Measurements from ENCODE around the gene PALD1.

The PALD1 gene

DNA sequence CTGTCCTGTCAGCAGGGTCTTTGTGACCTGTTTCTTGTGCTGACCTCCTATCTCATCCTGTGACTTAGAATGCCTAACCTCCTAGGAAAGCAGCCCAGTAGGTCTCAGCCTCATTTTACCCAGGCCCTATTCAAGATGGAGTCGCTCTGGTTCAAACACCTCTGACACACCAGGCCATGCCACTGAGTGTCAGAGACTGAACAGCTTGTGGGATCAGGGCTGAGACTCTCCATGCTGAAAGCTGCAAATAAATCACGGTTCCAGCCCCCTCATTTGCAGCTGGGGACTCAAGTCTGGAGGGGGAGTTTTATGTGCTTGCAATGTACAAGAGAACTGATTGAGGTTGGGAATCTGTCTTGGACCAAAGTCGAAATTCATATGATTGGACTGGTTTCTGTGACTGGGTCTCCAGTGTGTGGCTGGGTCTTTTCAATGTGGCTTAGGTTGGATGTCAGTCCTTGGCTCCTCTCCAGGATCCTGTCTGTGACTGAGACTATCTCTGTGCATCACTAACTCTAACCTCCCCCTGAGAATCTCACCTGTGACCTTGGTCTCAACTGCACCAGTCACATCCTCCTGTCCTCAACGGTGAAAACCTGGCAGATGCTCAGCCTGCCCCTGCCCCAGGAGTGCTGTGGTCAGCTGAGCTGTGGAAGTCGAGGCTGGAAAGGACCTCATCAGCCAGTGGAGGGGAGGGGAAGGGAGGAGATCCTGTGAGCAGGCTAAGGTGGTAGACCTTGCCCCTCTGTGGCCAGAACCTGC lies 112.3 kb downstream of the PALD1 start:
- no peak for DNase-seq (ENCODE audit: low spot score)

- no peak for DNase-seq (ENCODE audit: low spot score)
Measured at GRCh38 chr10:70592186-70592735, 113.7 kb downstream of the PALD1 start.

GRCh38 chr10:70592746-70593512 lies 114.4 kb downstream of the PALD1 start:
- no peak for DNase-seq (ENCODE audit: low spot score)

GRCh38 chr10:70593513-70593890 lies 114.9 kb downstream of the PALD1 start:
- no peak for DNase-seq (ENCODE audit: low spot score)

DNA sequence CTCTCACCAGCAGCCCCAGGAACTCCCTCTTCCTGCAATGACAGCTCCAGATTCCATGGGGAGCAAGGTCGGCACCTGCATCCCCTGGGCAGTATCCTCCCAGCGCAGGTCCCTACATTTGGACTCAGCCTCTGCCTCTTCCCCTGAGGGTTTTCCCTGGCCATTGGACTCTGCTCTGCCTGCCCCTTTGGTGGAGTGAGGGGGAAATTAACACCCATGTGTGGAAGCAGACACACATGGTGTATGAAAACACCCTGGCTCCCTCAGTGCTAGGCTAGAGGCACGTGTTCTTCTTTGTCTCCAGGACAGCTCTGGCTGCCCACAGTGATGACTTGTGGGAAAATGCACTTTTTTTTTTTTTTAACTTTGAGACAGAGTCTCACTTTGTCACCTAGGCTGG lies 115.6 kb downstream of the PALD1 start:
- no peak for DNase-seq (ENCODE audit: low spot score)

GRCh38 chr10:70595566-70596016 lies 117.0 kb downstream of the PALD1 start:
- no peak for DNase-seq (ENCODE audit: low spot score)

GRCh38 chr10:70596110-70596798 lies 117.7 kb downstream of the PALD1 start:
- DNase-seq (ENCODE audit: low spot score), result no peak

DNA sequence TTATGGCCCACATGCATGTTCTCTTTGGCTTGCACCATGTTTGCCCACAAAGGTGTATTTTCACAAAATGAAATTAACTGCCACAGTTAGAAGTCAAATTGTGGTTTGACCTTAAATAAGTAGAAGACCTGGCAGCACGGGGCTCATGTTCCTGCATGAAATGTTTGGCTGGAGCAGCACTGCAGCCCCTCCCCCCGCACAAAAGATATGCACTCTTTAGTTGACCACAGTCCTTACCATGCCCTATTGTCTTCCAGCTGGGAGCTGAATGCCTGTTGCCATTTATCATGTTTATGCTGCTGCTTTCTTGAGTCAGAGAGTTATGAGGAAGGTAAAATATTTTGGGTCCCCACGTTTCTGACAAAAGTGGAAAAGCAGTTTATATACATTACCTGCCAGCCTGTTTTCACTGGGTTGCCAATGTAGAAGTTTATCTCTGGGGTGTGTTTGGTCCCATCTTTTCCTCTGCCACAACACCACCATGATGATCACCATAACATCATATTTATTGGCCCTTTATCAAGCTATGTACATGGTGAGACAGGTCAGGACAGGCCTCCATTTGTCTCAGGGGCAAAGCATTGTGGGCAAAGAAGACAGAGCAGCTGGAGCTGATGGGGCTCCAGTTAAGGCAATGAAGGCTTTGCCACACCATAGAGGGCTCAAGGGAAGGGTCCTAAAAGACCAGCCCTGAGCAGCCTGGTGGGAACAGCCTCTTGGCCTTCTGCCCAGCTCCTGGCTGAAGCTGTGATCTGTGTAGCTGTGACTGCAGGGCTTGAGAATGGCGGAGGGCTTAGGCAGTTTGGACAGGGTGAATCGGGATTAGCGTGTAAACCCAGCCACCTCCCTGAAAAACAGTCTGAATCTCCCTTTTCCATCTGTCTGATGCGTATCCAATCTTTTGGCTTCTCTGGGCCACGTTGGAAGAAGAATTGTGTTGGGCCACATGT lies 118.6 kb downstream of the PALD1 start:
- DNase-seq (ENCODE audit: low spot score), result no peak

- DNase-seq (ENCODE audit: low spot score), result no peak
Measured at GRCh38 chr10:70597856-70598815, 119.6 kb downstream of the PALD1 start.

GRCh38 chr10:70598857-70599295 lies 120.3 kb downstream of the PALD1 start:
- no peak for DNase-seq (ENCODE audit: low spot score)

- no peak for DNase-seq (ENCODE audit: low spot score)
Measured at GRCh38 chr10:70599319-70599718, 120.8 kb downstream of the PALD1 start.

DNA sequence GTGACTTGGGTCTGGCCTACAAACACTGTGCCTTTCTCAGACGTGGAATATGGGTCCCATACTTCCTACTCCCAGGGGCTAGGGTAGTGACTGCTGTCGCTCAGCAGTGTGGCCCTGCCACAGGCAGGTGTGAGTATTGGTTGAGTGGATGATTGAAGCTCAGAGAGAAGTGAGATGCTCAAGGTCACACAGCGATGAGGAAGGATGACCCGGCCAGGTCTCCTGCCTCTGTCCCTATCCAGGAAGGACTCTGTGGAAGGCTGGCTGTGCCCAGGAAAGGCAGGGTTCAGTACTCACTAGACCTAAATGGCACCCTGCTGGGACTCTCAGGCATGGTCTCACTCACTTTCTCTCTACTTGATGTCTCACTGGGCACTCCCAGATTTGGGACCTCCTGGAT lies 121.2 kb downstream of the PALD1 start:
- DNase-seq (ENCODE audit: low spot score), result no peak

DNA sequence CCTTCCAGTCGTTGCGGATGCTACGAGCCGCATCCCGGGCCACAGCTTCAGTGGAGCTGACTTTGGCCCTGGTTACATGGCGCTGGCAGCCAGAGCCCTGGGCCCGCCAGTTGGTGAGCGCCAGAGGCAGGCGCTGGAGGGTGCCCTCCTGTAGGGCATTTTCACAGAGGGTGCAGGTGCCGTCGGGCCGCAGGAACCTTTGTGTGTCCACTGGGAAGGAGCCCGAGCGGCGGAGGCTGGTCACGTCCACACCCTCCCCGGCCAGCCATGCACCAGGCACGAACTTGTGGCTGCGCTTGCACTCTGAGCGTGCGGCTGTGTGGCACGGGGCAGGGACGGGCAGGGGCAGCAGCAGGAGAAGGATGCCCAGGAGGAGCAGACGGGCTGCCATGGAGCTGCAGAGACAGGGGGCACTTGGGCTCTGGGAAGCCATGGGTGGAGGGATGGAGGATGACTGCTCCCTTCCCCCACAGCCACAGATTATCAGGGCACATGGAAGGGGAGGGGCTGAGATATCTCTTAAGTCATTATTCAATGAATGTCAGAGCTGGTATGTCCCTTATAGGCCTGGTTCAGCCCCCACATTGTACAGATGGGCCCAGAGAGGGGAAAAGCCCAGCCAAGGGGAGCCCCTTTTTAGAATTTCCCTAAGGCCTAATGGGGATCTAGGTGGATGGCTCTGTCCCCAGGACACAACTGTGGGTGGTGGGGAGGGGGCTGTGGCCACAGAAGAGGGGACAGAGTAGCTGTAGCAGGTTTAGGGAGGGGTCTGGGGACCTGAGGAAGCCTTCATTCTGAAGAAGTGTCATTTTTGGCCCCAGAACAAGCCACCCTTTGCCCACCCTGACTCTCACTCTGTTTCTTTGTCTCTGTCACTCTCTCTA lies 122.2 kb downstream of the PALD1 start:
- no peak for DNase-seq (ENCODE audit: low spot score)

DNA sequence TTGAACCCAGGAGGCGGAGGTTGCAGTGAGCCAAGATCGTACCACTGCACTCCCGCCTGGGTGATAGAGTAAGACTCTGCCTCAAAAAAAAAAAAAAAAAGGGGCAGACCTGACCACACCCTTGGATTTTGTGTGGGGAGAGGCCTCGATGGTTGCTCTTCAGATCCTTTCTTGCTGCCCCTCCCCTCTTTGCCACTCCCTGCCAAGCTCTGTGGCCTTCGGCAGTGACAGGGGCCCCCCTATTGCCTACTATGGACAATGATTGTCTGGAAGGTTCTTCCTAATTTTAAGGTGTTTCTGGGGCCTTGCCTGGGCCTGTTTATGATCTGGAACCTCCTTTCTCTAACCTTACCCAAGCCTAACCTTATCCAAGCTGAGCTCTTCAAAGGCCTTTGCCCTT lies 123.2 kb downstream of the PALD1 start:
- no peak for DNase-seq (ENCODE audit: low spot score)

DNA sequence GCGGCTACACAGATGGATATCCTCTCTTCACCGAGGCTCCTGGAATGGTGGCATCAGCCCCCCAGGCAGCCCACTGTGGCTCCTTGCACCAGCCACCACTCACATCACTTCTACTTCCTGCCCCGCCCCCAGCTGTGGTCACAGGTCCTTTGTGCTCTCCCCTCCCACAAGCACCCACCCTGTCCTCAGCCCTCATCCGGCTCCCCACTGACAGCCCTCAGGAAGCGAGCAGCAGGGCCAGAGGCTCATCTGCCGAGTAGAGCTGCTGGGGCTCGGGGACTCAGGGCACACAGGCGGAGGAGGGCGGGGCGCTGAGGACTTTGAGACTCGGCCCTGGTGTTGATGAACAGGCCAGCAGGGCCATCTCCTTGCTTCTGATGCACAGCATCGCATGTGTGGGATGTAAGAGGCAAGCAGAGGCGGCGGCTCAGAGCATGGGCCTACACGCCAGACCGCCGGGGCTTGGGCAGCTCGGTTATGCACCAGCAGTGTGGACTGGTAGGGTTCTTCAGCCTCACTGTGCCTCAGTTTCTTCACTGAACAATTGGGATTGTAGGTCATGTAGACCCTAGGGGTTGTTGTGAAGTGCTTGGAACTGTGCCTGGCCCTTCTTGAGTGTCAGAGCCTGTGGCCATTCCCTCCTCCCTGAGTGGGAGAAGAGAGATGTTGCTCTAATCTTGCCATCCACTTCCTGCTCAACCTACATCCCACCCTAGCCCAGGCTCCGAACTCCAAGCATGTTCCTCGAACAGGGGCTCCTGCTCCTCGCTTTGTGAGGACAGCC lies 124.3 kb downstream of the PALD1 start, which contains the start of gene PRF1:
PRF1 (minus strand) TSS at position 77 of the 784 bp plus-strand sequence. CDS start 1,839 bp downstream, outside the sequence.
- no peak for DNase-seq (ENCODE audit: low spot score)

GRCh38 chr10:70603449-70603801 lies 124.9 kb downstream of the PALD1 start:
- no peak for DNase-seq (ENCODE audit: low spot score)

- no peak for DNase-seq (ENCODE audit: low spot score)
Measured at GRCh38 chr10:70604106-70604505, 125.5 kb downstream of the PALD1 start.

- DNase-seq (ENCODE audit: low spot score), result no peak
Measured at GRCh38 chr10:70605161-70605560, 126.6 kb downstream of the PALD1 start.

Measured in iPS-NIHi11 (cell line).